Hepatocyte (in vitro differentiated cells): ENCODE results near the gene USP48. TPM values are rescaled to one million over a fixed set of nuclear protein-coding genes. Genes with fewer than 3 reads are reported as not detected.

Experiments
- DNase-seq: peaks from one replicate; pipeline ENCODE4 v3.0.0-alpha.2; 2016; ENCODE audit warnings: low spot score
- H2AFZ ChIP-seq: fragments of 200-600 bp; sonication (generic); 2 replicates; pipeline ENCODE4 v1.6.0; 2016; ENCODE audit warnings: antibody characterized with exemption, mild to moderate bottlenecking
- H3K27ac ChIP-seq: fragments of 200-600 bp; sonication (generic); 2 replicates; pipeline ENCODE4 v1.5.1; 2016; ENCODE audit warnings: mild to moderate bottlenecking
- H3K27me3 ChIP-seq: fragments of 200-600 bp; sonication (generic); 2 replicates; pipeline ENCODE4 v1.6.1; 2016
- H3K36me3 ChIP-seq: fragments of 200-600 bp; sonication (generic); replicated peaks from 2 replicates; pipeline ENCODE4 v1.5.1; 2016; ENCODE audit warnings: low read depth; ENCODE audit not compliant: insufficient read depth
- H3K4me1 ChIP-seq: fragments of 200-600 bp; sonication (generic); 2 replicates; pipeline ENCODE4 v1.5.1; 2016; ENCODE audit warnings: mild to moderate bottlenecking, moderate library complexity; ENCODE audit not compliant: insufficient read depth
- H3K4me2 ChIP-seq: fragments of 200-600 bp; sonication (generic); 2 replicates; pipeline ENCODE4 v1.6.0; 2016
- H3K4me3 ChIP-seq: fragments of 200-600 bp; sonication (generic); 2 replicates; pipeline ENCODE4 v1.5.1; 2016; ENCODE audit warnings: mild to moderate bottlenecking
- H3K79me2 ChIP-seq: fragments of 200-600 bp; sonication (generic); 2 replicates; pipeline ENCODE4 v1.6.0; 2017; ENCODE audit warnings: mild to moderate bottlenecking
- H3K9me2 ChIP-seq: fragments of 200-600 bp; sonication (generic); replicated peaks from 2 replicates; pipeline ENCODE4 v1.6.0; 2017; ENCODE audit warnings: mild to moderate bottlenecking; ENCODE audit not compliant: insufficient read depth
- H3K9me3 ChIP-seq: fragments of 200-600 bp; sonication (generic); 2 replicates; pipeline ENCODE4 v1.5.1; 2016; ENCODE audit warnings: low read depth, mild to moderate bottlenecking
- H4K20me1 ChIP-seq: fragments of 200-600 bp; sonication (generic); 2 replicates; pipeline ENCODE4 v1.6.0; 2016; ENCODE audit warnings: mild to moderate bottlenecking; ENCODE audit not compliant: insufficient read depth, poor library complexity, severe bottlenecking
- CTCF ChIP-seq: fragments of 200-600 bp; sonication (generic); IDR thresholded peaks from 2 replicates; pipeline ENCODE4 v1.5.1; 2016; ENCODE audit warnings: antibody characterized with exemption, mild to moderate bottlenecking; ENCODE audit not compliant: poor library complexity
- EZH2 ChIP-seq: fragments of 200-600 bp; sonication (generic); IDR thresholded peaks from 2 replicates; pipeline ENCODE4 v1.6.1; 2016; ENCODE audit warnings: antibody characterized with exemption, mild to moderate bottlenecking, borderline replicate concordance
- EZH2phosphoT487 ChIP-seq: fragments of 200-600 bp; sonication (generic); IDR thresholded peaks from one replicate; pipeline ENCODE4 v1.6.1; 2018; ENCODE audit warnings: antibody characterized with exemption, mild to moderate bottlenecking, low read depth, moderate library complexity; ENCODE audit not compliant: unreplicated experiment, severe bottlenecking
- WGBS: methylation state at CpG from one replicate; pipeline ENCODE4 v1.1.6; 2016; ENCODE audit warnings: low lambda C conversion rate; ENCODE audit errors: missing lambda C conversion rate; 5-methylcytosine and 5-hydroxymethylcytosine counted together
- polyA plus RNA-seq: library from polyadenylated mRNA; unstranded; fragments of >200 nt; fragmentation: Nextera tagmentation; extraction: Ambion mirVana; gene quantifications from 2 replicates; pipeline ENCODE4 v1.2.1, GENCODE V29; 2016
- total RNA-seq: library from RNA; depleted of rRNA; stranded (reverse); fragments of >200 nt; gene quantifications from 2 replicates; pipeline ENCODE4 v1.2.3, GENCODE V29; 2014

The USP48 gene
- total and polyA plus RNA-seq, 2 experiments from 2014 or later, result 38.9 to 39.5 TPM

- no peaks in the 10 kb centered on the region for H4K20me1 ChIP-seq
- TF ChIP-seq EZH2phosphoT487, result no peak
- TF ChIP-seq EZH2, result no peak
- no peak for TF ChIP-seq CTCF
- no peak for DNase-seq
- WGBS, result 81% methylated on average over 9 of the region's 9 CpGs
- H3K4me1 ChIP-seq, result no peaks in the 10 kb centered on the region
- H3K79me2 ChIP-seq, result peaks cover 5% of the 10 kb centered on the region
- no peaks in the 10 kb centered on the region for H3K27me3 ChIP-seq
- H3K36me3 ChIP-seq, result no peaks in the 10 kb centered on the region
- H2AFZ ChIP-seq, result no peak overlapping the region
- H3K9me2 ChIP-seq, result no peaks in the 10 kb centered on the region
- no peak overlapping the region for H3K4me2 ChIP-seq
- no peak overlapping the region for H3K4me3 ChIP-seq
- H3K27ac ChIP-seq, result no peak overlapping the region
- no peaks in the 10 kb centered on the region for H3K9me3 ChIP-seq
These were observed 33.0 kb downstream of the USP48 start for GRCh38 chr1:21749859-21750468.

- Histone ChIP-seq H3K9me2 (no peaks in the 10 kb centered on the region), H3K4me1 (no peaks in the 10 kb centered on the region), H2AFZ (no peak overlapping the region), H3K27me3 (no peaks in the 10 kb centered on the region), H3K9me3 (no peaks in the 10 kb centered on the region), H4K20me1 (no peaks in the 10 kb centered on the region), H3K79me2 (peaks cover 5% of the 10 kb centered on the region), H3K4me2 (no peak overlapping the region), H3K36me3 (no peaks in the 10 kb centered on the region), H3K4me3 (no peak overlapping the region), H3K27ac (no peak overlapping the region)
- TF ChIP-seq CTCF, result no peak
- no peak for TF ChIP-seq EZH2
- TF ChIP-seq EZH2phosphoT487, result no peak
- no peak for DNase-seq
- WGBS, result 88% methylated on average over 3 of the region's 3 CpGs
These were observed 33.8 kb downstream of the USP48 start for GRCh38 chr1:21749109-21749508.

GRCh38 chr1:21743476-21743875 is 39.5 kb downstream of the USP48 start:
- H4K20me1 ChIP-seq, result no peaks in the 10 kb centered on the region
- 92% methylated on average over 2 of the region's 2 CpGs for WGBS
- H3K27me3 ChIP-seq, result no peaks in the 10 kb centered on the region
- H3K9me2 ChIP-seq, result no peaks in the 10 kb centered on the region
- no peaks in the 10 kb centered on the region for H3K79me2 ChIP-seq
- no peak for DNase-seq
- H3K27ac ChIP-seq, result no peak overlapping the region
- no peak overlapping the region for H2AFZ ChIP-seq
- H3K4me2 ChIP-seq, result no peak overlapping the region
- no peaks in the 10 kb centered on the region for H3K9me3 ChIP-seq
- no peak overlapping the region for H3K4me3 ChIP-seq
- TF ChIP-seq EZH2 (no peak), CTCF (no peak), EZH2phosphoT487 (no peak)
- no peaks in the 10 kb centered on the region for H3K36me3 ChIP-seq
- H3K4me1 ChIP-seq, result no peaks in the 10 kb centered on the region

GRCh38 chr1:21742578-21742977 is 40.4 kb downstream of the USP48 start:
- TF ChIP-seq CTCF (no peak), EZH2 (no peak), EZH2phosphoT487 (no peak)
- 97% methylated on average over 2 of the region's 2 CpGs for WGBS
- Histone ChIP-seq H3K36me3 (no peaks in the 10 kb centered on the region), H3K4me1 (no peaks in the 10 kb centered on the region), H2AFZ (no peak overlapping the region), H3K27ac (no peak overlapping the region), H3K27me3 (no peaks in the 10 kb centered on the region), H3K4me3 (no peak overlapping the region), H4K20me1 (no peaks in the 10 kb centered on the region), H3K9me2 (no peaks in the 10 kb centered on the region), H3K4me2 (no peak overlapping the region), H3K9me3 (no peaks in the 10 kb centered on the region), H3K79me2 (no peaks in the 10 kb centered on the region)
- DNase-seq, result no peak
